GM06990 (cell line): ENCODE results near the gene NECAB2.

Experiments used
- DNase-seq: peaks from one replicate; pipeline ENCODE4 v3.0.0-alpha.2; 2011; ENCODE audit not compliant: insufficient read length; ENCODE audit errors: extremely low read depth
- H3K27me3 ChIP-seq: replicated peaks from 2 replicates; pipeline ENCODE4 v1.6.0; 2011; ENCODE audit warnings: low read length; ENCODE audit not compliant: control insufficient read depth, insufficient read depth
- H3K36me3 ChIP-seq: 2 replicates; pipeline ENCODE4 v1.5.1; 2011; ENCODE audit warnings: low read length; ENCODE audit not compliant: control insufficient read depth, insufficient read depth
- H3K4me3 ChIP-seq: replicated peaks from 2 replicates; pipeline ENCODE4 v1.5.1; 2011; ENCODE audit warnings: low read depth, mild to moderate bottlenecking, control low read depth, low read length
- TF ChIP-seq, protein P1 (sequence below): IDR thresholded peaks from 2 replicates; pipeline ENCODE4 v1.5.1; 2011; ENCODE audit warnings: low read length, control low read depth, mild to moderate bottlenecking, inconsistent platforms; ENCODE audit not compliant: insufficient read depth, poor library complexity, severe bottlenecking

Gene NECAB2

DNA sequence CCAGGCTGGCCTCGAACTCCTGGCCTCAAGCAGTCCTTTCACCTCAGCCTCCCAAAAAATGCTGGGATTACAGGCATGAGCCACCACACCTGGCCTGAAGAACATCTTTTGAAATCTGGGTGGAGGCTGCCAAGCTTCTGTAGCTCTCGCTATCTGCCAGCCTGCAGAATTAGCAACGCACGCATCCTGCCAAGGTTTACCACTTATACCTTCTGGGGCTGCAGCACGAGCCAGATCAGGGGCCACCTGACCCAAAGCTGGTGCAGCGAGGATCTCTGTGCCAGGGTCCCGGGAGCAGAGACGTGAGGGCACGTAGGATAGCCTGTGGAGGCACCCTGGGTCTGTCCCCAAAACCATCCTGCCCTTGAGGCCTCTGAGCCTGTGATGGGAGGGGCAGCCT, 52.3 kb downstream of the NECAB2 start:
- DNase-seq: no peak
- Histone ChIP-seq H3K4me3 (no peak overlapping the region), H3K36me3 (no peaks in the 10 kb centered on the region), H3K27me3 (no peaks in the 10 kb centered on the region)
- TF ChIP-seq, protein P1, sequence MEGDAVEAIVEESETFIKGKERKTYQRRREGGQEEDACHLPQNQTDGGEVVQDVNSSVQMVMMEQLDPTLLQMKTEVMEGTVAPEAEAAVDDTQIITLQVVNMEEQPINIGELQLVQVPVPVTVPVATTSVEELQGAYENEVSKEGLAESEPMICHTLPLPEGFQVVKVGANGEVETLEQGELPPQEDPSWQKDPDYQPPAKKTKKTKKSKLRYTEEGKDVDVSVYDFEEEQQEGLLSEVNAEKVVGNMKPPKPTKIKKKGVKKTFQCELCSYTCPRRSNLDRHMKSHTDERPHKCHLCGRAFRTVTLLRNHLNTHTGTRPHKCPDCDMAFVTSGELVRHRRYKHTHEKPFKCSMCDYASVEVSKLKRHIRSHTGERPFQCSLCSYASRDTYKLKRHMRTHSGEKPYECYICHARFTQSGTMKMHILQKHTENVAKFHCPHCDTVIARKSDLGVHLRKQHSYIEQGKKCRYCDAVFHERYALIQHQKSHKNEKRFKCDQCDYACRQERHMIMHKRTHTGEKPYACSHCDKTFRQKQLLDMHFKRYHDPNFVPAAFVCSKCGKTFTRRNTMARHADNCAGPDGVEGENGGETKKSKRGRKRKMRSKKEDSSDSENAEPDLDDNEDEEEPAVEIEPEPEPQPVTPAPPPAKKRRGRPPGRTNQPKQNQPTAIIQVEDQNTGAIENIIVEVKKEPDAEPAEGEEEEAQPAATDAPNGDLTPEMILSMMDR: no peak

DNA sequence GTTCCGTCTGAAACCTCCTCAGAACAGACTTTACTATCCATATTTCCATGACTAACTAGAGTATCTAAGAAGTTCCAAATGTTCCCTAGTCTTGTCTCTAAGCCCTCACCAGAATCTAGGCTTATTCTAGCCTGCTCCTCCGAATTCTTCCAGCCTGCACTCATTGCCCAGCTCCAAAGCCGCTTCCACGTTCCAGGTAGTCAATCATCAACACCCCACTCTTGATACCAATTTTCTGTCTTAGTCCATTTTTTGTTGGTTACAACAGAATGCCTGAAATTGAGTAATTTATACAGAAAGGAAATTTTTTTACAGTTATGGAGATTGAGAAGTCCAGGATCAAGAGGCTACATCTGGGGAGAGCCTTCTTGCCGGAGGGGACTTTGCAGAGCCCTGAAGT, 53.4 kb downstream of the NECAB2 start:
- Histone ChIP-seq H3K4me3 (no peak overlapping the region), H3K36me3 (no peaks in the 10 kb centered on the region), H3K27me3 (no peaks in the 10 kb centered on the region)
- DNase-seq: no peak
- TF ChIP-seq, protein P1: no peak

DNA sequence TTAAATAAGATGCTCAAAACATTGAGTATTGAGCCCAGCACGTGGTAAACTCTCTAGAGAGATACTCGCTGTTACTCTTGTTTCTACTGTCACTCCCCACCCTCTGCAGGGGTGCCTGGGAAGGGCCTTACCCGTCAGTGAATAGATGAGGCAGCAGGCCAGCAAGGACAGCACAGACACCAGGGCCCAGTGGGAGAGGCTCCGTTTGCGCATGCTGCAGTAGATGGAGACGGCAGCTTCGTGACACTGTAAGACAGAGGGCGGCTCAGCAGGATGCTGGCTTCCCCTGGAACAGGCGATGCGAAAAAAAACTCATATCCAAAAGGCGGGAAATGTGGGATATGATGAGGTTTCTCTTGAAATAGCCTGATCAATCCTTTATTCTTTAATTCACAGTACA, 54.6 kb downstream of the NECAB2 start:
- Histone ChIP-seq H3K27me3 (no peaks in the 10 kb centered on the region), H3K36me3 (no peaks in the 10 kb centered on the region), H3K4me3 (no peak overlapping the region)
- DNase-seq: no peak
- TF ChIP-seq, protein P1: no peak

DNA sequence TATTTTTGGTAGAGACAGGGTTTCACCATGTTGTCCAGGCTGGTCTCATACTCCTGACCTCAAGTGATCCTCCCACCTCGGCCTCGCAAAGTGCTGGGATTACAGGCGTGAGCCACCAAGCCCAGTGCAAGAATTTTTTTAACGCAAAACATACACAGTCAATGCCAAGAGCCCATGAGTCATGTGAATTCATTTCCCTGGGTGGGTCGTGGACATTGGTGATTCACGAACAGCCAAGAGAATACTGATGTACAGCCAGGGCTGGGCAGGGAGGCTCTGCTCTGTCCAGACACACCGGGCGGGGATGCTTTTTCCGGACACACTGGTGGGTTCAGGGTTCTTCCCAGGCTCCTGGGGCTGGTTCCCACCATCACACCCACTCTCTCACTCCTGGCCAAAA, 56.8 kb downstream of the NECAB2 start:
- Histone ChIP-seq H3K36me3 (no peaks in the 10 kb centered on the region), H3K27me3 (peaks cover 1% of the 10 kb centered on the region; the same call in 1 of the 2 replicates), H3K4me3 (no peak overlapping the region)
- DNase-seq: no peak
- TF ChIP-seq, protein P1: no peak

DNA sequence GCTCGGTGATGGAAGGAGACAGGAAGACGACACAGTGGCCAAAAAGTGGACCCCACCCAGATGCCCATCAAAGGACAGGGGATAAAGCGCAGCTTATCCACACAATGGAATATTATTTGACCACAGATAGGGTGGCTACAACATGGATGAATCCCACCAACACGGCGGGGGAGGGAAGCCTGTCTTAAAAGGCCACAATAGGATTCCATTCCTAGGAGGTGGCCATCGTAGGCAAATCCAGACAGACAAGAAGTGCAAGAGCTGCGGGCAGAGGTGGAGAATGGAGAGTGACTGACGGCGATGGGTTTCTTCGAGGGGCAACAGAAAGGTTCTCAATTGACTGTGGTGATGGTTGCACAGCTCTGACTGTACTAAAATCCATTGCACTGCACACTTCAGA, 58.6 kb downstream of the NECAB2 start:
- TF ChIP-seq, protein P1: no peak
- DNase-seq: no peak
- H3K27me3 ChIP-seq: peaks cover 1% of the 10 kb centered on the region; the same call in 1 of the 2 replicates
- H3K4me3 ChIP-seq: no peak overlapping the region
- H3K36me3 ChIP-seq: no peaks in the 10 kb centered on the region

DNA sequence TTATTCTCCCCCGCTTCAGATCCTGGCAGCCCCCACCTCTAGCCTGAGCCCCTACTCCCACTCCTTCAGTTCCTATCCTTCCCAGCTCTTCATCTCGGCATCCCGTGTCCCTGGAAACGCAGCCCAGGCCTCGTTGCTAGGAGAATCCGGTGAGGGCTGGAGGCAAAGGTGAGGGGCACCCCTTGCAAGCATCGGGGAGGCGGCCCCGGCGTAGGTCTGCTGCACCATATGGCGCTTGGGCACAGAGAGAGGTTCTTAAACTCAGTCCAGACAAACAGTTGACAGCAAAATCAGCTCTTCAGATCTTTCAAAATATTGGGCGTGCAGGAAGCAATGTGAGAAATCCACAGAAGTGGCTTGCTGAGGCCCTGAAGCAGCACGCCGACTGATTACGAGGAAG, 59.6 kb downstream of the NECAB2 start:
- no peaks in the 10 kb centered on the region for H3K36me3 ChIP-seq
- TF ChIP-seq, protein P1: no peak
- DNase-seq: no peak
- peaks cover 1% of the 10 kb centered on the region; the same call in 1 of the 2 replicates for H3K27me3 ChIP-seq
- no peak overlapping the region for H3K4me3 ChIP-seq
